Lower leg skin (tissue), 3 donors: Measurements from ENCODE around the gene KYNU.

Source experiments
- CTCF ChIP-seq, 3 donors: fragments of 450-650 bp; IDR thresholded peaks; one replicate each; pipeline ENCODE4 v1.5.1; 2016; ENCODE audit warnings: antibody characterized with exemption in 3 of 3, mild to moderate bottlenecking in 3 of 3, moderate library complexity in 2 of 3
- POLR2A ChIP-seq, 2 donors: fragments of 450-650 bp; IDR thresholded peaks; one replicate each; pipeline ENCODE4 v1.6.1; 2016 to 2017; ENCODE audit warnings: antibody characterized with exemption in 2 of 2, mild to moderate bottlenecking in 1 of 2, moderate library complexity in 1 of 2

- TF ChIP-seq CTCF (IDR thresholded peaks at IDR 0.05) (no peak), POLR2A (IDR thresholded peaks at IDR 0.05) (no peak)
Observed at GRCh38 chr2:142993771-142994170, 116.3 kb downstream of the KYNU start.
